ENCODE data around the gene SLC6A12. TPM values are rescaled to one million over a fixed set of nuclear protein-coding genes. Genes with fewer than 3 reads are reported as not detected.

The SLC6A12 gene
- polyA plus RNA-seq, 1 of the 3 experiments (the other 2 are of a cell fraction): 0.02 TPM

- CTCF ChIA-PET: interaction anchor here (1.8 to 4.7 kb wide), 2 partner anchors 10 to 40 kb away, joined by 5 to 38 read pairs; no protein-coding TSS in a partner anchor
- Histone ChIP-seq H4K20me1 (ENCODE audit: insufficient read depth) (no peaks in the 10 kb centered on the region), H2AFZ (ENCODE audit: low read depth) (no peak overlapping the region), H3K4me1 (ENCODE audit: control insufficient read depth in 1 of 2, insufficient read depth in 2 of 2, low read depth in 1 of 2, low read length in 1 of 2) (peaks cover 21 to 56% of the 10 kb centered on the region in 2 experiments), H3K4me3 (ENCODE audit: low read depth in 2 of 2, low read length in 1 of 2) (no peak overlapping the region), H3K27ac (ENCODE audit: low read depth in 2 of 2, low read length in 1 of 2) (no peak overlapping the region), H3K27me3 (ENCODE audit: insufficient read depth) (no peaks in the 10 kb centered on the region), H3F3A (replicated peaks; ENCODE audit: insufficient read depth) (peaks cover 6% of the 10 kb centered on the region), H3K79me2 (ENCODE audit: insufficient read depth) (no peaks in the 10 kb centered on the region), H3K36me3 (replicated peaks in 1 of 2; ENCODE audit: control insufficient read depth in 1 of 2, insufficient read depth in 2 of 2, low read length in 1 of 2) (no peaks in the 10 kb centered on the region), H3K9me3 (no peaks in the 10 kb centered on the region), H3K4me2 (no peak overlapping the region), H3K9me2 (no peaks in the 10 kb centered on the region), H3K9ac (no peak overlapping the region)
- POLR2A ChIA-PET: no interaction called here
- no peak for DNase-seq
- WGBS (ENCODE audit: low lambda C conversion rate): 70% methylated on average over 3 of the region's 5 CpGs
- TF ChIP-seq RXRA (IDR thresholded peaks at IDR 0.05; ENCODE audit: borderline replicate concordance, low read depth): no peak
- TF ChIP-seq REST (IDR thresholded peaks at IDR 0.05; ENCODE audit: low read depth, low read length): no peak
- no peak for TF ChIP-seq RFX5 (IDR thresholded peaks at IDR 0.05; ENCODE audit: low read length)
- TF ChIP-seq GATA2 (CRISPR knock-in tag; IDR thresholded peaks at IDR 0.05): no peak
- no peak for TF ChIP-seq ELF1 (IDR thresholded peaks at IDR 0.05)
- TF ChIP-seq RCOR1 (IDR thresholded peaks at IDR 0.05; ENCODE audit: low read length): no peak
- TF ChIP-seq SMC3 (IDR thresholded peaks at IDR 0.05; ENCODE audit: low read depth, low read length): no peak
- no peak for TF ChIP-seq USF2 (IDR thresholded peaks at IDR 0.05; ENCODE audit: borderline replicate concordance, low read depth, low read length)
- no peak for TF ChIP-seq MEF2A (IDR thresholded peaks at IDR 0.05; ENCODE audit: borderline replicate concordance, low read depth)
- TF ChIP-seq FOXJ3 (CRISPR knock-in tag; IDR thresholded peaks at IDR 0.05): no peak
- no peak for TF ChIP-seq USF1 (IDR thresholded peaks at IDR 0.05; ENCODE audit: borderline replicate concordance, low read depth)
- no peak for TF ChIP-seq EP300 (IDR thresholded peaks at IDR 0.05; ENCODE audit: borderline replicate concordance in 1 of 2, low read depth in 1 of 2, low read length in 1 of 2)
- no peak for TF ChIP-seq CTCF (IDR thresholded peaks at IDR 0.05)
These were observed 34.1 kb downstream of the SLC6A12 start for GRCh38 chr12:179885-180284.
